22Rv1 (cell line): ENCODE results near the gene GDI1.

Experiments used
- H3K27ac ChIP-seq: fragments of 450-650 bp; 2 replicates; pipeline ENCODE4 v1.5.1; 2017
- ZFX ChIP-seq: fragments of 450-650 bp; IDR thresholded peaks from 2 replicates; pipeline ENCODE4 v1.6.1; 2017; ENCODE audit warnings: antibody characterized with exemption, borderline replicate concordance
- TF ChIP-seq, protein P1 (sequence below): fragments of 450-650 bp; IDR thresholded peaks from 2 replicates; pipeline ENCODE4 v1.5.1; 2017; ENCODE audit warnings: mild to moderate bottlenecking

The GDI1 gene

DNA sequence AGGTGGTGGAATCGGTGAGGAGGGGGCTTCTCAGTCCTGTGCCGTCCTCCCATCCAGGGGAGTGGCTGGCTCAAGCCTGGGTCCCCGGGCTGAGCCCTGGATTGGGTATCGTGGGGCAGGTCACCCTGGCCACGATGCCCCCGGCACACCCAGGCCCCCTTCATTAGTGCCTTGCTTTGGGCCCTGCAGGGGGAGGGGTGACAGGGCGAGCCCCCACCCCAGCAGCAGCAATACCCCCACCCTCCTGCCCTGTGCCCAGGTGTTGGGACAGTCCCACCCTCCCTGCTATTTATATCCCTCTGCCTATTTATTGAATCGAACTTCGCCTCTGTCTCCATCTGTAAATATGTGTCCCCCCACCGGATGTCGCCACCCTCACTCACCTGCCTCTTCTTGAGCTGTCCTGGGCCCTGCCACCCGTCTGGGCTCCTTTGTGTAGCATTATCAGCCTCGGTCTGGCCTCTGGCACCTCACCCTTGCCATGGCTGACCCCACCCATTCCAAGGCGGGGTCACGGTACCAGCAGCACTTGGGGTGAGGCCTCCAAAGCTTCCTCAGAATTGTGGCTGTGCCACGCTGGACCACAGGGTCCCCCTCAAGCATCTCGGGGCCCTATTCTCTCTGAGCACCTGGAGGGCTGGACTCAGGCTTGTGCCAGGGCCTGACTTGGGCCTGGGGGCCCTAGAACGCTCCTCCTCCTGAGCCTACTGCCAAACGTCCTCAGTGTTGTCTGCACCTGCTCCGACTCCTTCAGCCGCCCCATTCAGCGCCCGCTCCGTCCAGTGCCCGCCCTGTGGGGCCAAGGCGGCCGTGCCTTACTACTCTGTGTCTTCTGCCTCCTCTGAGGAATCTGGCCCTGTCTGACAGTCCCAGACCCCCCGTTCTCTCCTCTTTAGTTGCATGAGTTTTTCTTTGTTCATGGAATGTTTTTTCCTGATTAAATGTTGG lies 36.0 kb downstream of the GDI1 start:
- TF ChIP-seq, protein P1, sequence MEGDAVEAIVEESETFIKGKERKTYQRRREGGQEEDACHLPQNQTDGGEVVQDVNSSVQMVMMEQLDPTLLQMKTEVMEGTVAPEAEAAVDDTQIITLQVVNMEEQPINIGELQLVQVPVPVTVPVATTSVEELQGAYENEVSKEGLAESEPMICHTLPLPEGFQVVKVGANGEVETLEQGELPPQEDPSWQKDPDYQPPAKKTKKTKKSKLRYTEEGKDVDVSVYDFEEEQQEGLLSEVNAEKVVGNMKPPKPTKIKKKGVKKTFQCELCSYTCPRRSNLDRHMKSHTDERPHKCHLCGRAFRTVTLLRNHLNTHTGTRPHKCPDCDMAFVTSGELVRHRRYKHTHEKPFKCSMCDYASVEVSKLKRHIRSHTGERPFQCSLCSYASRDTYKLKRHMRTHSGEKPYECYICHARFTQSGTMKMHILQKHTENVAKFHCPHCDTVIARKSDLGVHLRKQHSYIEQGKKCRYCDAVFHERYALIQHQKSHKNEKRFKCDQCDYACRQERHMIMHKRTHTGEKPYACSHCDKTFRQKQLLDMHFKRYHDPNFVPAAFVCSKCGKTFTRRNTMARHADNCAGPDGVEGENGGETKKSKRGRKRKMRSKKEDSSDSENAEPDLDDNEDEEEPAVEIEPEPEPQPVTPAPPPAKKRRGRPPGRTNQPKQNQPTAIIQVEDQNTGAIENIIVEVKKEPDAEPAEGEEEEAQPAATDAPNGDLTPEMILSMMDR = no peak
- no peak for TF ChIP-seq ZFX
- H3K27ac ChIP-seq = no peak overlapping the region

DNA sequence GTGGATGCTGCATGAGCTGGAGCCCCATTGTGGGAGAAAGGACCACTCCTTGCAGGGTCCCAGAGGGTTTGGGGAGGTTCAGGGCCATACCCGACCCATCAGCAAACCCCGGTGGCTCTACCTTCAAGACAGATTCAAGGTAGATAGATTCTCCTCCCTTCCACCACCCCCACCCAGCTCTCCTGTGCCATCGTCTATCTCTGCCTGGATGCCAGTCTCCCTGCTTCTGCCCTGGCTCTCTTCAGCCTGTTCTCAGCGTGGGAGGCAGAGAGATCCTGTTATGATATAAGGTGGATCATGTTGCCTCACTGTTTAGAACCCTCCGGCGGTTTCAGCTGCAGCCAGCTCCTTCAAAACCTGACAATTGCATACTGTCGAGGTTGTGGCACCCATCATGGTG lies 36.7 kb downstream of the GDI1 start:
- no peak overlapping the region for H3K27ac ChIP-seq
- TF ChIP-seq, protein P1 = no peak
- no peak for TF ChIP-seq ZFX

DNA sequence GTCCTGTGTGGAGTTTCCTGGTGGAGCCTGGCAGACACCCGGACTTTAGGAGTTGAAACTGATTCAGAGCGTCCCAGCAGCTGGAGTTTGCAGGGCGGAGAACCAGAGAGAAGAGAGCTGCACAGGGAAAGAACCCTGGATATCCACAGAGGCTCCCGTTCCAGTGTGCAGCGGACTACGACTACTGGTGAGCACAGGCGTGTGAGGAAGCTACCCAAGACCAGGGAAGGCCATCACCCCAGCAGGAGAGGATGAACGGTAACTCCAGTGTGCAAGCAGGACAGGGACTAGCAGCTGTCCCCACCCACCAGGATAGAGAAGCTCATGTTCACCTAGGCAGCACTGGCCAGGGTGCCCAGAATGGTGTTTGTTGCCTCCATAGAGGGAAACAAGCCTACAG lies 39.9 kb downstream of the GDI1 start:
- no peak for TF ChIP-seq ZFX
- TF ChIP-seq, protein P1 = no peak
- H3K27ac ChIP-seq = peak overlapping the region; percentile 83; the same call in 1 of the 2 replicates

DNA sequence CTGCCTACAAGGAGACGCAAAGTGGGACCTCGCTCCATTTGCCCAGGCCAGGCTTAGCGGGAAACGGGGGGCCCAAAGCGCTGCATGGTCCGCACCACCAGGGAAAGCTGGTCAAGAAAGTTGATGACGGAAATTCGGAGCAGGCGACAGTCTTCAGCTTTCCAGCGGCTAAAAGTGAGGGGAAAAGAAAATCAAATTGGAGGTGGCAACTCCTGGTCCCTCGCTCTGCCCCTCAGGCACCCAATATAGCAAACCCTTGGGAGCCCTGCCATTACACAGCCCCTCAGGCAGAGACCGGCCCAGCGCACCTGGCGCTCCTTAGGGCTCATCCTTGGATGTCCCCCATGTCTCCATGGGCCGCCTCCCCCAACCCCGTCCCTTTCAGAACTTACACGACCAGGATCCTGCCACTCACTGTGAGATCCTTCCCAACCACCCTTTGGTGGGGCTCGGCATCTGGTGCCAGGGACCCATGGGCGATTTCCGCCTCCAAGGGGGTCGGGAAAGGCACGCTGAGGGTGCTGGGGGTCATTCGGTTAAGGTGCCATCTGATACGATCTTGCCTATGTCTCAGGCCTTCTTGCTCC lies 41.0 kb downstream of the GDI1 start:
- peak overlapping the region; percentile 83 for H3K27ac ChIP-seq

DNA sequence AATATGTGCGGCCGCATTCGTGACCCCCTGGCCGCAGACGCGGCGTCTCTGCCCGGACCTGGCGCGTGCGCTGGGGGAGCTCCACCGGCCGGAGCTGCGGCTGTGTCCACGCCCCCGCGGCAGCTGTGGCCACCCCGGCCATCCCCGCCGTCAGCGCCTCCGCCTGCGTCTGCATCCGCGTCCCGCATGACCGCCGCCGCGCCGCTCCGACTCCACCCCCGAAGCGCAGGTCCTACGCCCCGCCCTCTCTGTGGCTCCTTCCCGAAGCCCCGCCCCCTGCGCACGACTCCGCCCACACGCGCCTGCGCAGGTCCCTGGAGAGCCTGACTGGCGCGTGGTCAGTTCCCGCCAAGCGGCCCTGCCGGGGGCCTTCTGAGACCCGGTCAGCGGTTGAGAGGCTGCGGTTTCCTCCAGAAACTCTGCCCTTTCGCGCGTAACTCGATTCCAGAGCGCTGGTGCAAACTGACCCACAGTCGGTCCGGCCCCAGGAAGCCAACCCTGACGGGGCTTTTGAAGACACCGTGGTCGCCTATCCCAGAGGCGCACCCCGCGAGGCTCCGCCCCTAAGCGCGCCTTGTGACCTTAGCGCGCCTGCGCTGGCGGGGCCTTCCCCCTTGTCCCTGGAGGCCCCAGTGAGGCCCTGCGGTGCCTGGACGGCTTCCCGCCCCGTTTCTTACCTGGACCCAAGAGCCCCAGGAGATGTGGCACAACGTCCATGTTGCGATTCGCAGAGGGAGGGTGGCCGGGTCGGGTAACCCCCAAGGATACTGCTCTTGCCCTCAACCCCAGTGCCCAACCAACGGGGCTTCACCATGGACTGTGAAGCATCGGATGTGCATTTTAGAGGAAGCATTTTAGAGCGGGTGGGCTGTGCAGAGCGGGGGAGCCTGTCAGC lies 42.0 kb downstream of the GDI1 start, which contains the start of gene LAGE3:
TSS of gene LAGE3 (minus strand) at position 554 of the 895 bp plus-strand sequence. CDS start at position 188, 366 bp downstream.
- H3K27ac ChIP-seq = peak within 1 kb of the TSS; percentile 83
- TF ChIP-seq, protein P1 = no peak
- TF ChIP-seq ZFX = no peak

More for the DNA sequence above, 41.0 kb downstream of the GDI1 start:
- TF ChIP-seq ZFX = no peak
- TF ChIP-seq, protein P1 = no peak

DNA sequence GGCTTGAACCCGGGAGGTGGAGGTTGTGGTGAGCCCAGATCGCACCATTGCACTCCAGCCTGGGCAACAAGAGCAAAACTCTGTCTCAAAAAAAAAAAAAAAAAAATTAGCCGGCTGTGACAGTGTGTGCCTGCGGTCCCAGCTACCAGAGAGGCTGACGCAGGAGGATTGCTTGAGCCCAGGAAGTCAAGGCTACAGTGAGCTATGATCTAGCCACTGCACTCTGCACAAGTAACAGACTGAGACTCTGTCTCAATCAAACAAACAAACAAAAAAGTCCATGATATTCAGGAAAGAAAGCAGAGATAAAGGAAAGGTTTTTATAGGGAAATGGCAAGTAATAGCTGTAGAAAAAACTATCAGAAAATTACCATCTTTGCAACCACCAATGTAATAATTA lies 44.2 kb downstream of the GDI1 start:
- H3K27ac ChIP-seq = no peak overlapping the region
- no peak for TF ChIP-seq ZFX
- TF ChIP-seq, protein P1 = no peak
